Measurements from ENCODE around the gene BAIAP2.
"Not testable (repeated sequence)": the region's sequence is repeated elsewhere in the genome, so short reads cannot be mapped to it uniquely, and the experiment has no call there.

The BAIAP2 gene

DNA sequence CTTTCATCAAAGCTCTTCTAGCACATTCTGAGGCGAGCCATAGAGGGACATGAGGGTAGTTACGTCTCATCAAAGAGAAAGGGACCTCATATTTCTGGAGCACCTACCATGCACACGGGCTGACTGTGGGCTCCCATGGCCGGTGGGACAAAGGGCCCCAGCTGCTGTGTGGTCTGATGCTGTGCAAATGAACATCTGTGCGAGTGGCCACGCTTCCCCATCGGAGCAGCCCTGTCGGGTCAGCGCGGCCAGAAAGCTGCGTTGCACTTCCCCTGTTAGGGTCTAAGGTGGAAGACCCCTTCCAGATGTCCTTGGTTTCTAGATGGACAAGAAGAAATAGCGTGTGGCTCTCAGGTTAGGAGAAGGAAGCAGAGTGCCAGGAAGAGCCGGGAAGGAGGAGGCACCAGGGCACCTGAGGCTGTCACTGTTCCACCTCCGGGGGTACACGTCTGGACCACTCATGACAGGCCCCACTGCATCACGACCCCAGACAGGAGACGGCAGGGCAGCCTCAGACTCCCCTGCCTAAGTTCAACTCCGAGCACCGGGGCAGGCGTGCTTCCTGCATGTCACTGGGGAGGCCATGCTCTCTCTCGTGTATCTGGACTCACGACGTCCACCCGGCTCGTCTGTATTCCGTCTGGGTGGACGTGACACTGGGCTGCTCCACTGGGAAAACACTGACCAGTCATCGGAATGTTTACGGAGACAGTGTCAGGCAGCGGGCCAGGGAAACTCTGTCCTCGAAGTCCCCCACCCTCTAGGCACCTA, 8.5 kb upstream of the BAIAP2 start:
- Histone ChIP-seq H3K4me3 (ENCODE audit: low read depth, low read length) (no peak overlapping the region), H3K4me1 (ENCODE audit: control insufficient read depth, insufficient read depth, low read length) (peaks cover 3% of the 10 kb centered on the region; the same call in 1 of the 2 replicates), H3K36me3 (ENCODE audit: control insufficient read depth, insufficient read depth, low read length) (no peaks in the 10 kb centered on the region), H3K9me3 (ENCODE audit: control insufficient read depth, insufficient read depth, low read length) (no peaks in the 10 kb centered on the region), H3K27me3 (ENCODE audit: control insufficient read depth, insufficient read depth, low read length) (no peaks in the 10 kb centered on the region), H3K9ac (ENCODE audit: low read depth, low read length) (no peak overlapping the region), H3K27ac (ENCODE audit: low read depth, low read length) (no peak overlapping the region)

DNA sequence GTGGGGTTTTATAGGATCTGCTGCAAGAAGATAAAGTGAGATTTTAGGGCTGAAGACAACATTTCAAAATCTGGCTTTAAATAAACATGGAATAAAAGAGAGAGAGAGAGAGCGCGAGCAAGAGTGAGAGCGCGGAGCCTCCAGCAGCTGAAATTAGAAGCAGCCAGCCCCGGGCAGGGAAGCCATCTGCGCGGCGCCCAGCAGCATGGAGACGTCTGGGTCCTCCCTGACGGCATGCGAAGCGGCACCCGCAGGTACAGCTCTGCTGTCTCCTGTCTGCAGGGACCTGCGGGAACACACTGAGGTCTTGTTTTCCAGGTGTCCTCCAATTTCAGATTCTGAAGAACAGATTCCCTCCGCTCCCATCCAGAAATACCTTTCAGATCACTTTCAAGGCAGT, 7.9 kb upstream of the BAIAP2 start:
- Histone ChIP-seq H3K9ac (ENCODE audit: low read depth, low read length) (no peak overlapping the region), H3K4me3 (ENCODE audit: low read depth, low read length) (no peak overlapping the region), H3K36me3 (ENCODE audit: control insufficient read depth, insufficient read depth, low read length) (no peaks in the 10 kb centered on the region), H3K4me1 (ENCODE audit: control insufficient read depth, insufficient read depth, low read length) (peaks cover 3% of the 10 kb centered on the region; the same call in 1 of the 2 replicates), H3K9me3 (ENCODE audit: control insufficient read depth, insufficient read depth, low read length) (no peaks in the 10 kb centered on the region), H3K27me3 (ENCODE audit: control insufficient read depth, insufficient read depth, low read length) (no peaks in the 10 kb centered on the region), H3K27ac (ENCODE audit: low read depth, low read length) (no peak overlapping the region)

DNA sequence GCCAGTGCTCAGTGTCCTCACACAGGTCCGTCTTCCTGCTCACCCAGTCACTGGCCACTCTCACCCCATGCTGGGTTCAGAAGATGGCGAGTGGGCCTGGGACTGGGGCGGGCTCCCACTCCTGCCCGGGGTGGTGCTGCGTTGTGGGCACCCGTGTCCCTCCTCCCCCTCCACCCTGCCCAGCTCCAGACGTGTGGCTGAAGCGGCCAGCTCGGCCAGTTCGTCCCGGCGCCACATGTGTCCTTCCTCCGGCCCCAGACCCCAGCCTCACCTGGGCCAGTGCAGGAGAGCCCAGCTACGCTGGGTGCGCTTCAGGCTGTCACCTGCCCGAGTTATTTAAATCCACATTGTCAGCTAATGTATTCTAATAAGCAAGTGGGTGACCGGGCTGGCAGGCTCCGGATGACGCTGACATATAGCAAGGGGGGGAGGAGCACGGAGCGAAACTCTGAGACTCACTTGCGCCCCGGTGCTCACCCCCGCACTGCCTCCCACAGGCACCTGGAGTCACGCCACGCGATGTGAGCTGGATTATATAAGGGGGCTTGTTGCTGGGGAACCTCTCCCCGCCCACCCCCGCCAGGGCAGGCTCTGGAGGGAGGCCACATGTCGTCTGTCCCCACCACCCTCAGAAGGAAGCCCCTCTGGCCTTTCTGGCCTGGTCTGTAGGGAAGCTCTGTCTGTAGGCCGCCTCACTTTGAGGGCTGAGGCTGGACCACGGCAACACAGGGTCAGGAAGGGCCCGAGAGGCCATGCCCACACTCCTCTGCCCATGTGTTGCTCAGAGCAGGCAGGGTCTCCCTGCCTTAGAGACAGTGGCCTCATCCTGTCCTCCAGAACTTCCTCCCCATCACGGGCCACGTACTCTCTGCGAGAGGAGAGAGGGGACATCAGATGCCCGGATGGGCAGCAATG, 7.1 kb upstream of the BAIAP2 start:
- Histone ChIP-seq H3K4me1 (ENCODE audit: control insufficient read depth, insufficient read depth, low read length) (peaks cover 3% of the 10 kb centered on the region; the same call in 1 of the 2 replicates), H3K9ac (ENCODE audit: low read depth, low read length) (no peak overlapping the region), H3K4me3 (ENCODE audit: low read depth, low read length) (no peak overlapping the region), H3K27me3 (ENCODE audit: control insufficient read depth, insufficient read depth, low read length) (no peaks in the 10 kb centered on the region), H3K36me3 (ENCODE audit: control insufficient read depth, insufficient read depth, low read length) (no peaks in the 10 kb centered on the region), H3K9me3 (ENCODE audit: control insufficient read depth, insufficient read depth, low read length) (no peaks in the 10 kb centered on the region), H3K27ac (ENCODE audit: low read depth, low read length) (no peak overlapping the region)

DNA sequence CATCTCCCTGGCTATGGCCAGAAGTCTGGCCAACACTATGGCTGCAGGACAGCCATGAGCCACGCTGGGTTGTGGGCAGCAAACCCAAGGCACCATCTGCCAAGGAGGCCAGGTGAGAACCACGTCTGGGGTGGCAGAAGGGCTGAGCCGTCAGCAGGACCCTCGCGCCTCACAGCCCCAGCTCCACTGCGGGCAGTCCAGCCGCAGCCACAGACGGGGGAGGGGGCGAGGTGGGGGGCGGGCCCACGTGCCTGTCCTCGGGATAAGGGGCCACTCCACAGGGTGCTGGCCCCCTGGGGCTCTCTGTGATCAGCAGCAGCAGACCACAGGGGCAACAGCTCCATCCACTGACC, 6.5 kb upstream of the BAIAP2 start:
- H3K36me3 ChIP-seq (ENCODE audit: control insufficient read depth, insufficient read depth, low read length), result no peaks in the 10 kb centered on the region
- H3K4me3 ChIP-seq (ENCODE audit: low read depth, low read length), result no peak overlapping the region
- no peak overlapping the region for H3K9ac ChIP-seq (ENCODE audit: low read depth, low read length)
- no peak overlapping the region for H3K27ac ChIP-seq (ENCODE audit: low read depth, low read length)
- no peaks in the 10 kb centered on the region for H3K9me3 ChIP-seq (ENCODE audit: control insufficient read depth, insufficient read depth, low read length)
- peaks cover 5% of the 10 kb centered on the region; the same call in 1 of the 2 replicates for H3K27me3 ChIP-seq (ENCODE audit: control insufficient read depth, insufficient read depth, low read length)
- H3K4me1 ChIP-seq (ENCODE audit: control insufficient read depth, insufficient read depth, low read length), result peaks cover 5% of the 10 kb centered on the region

DNA sequence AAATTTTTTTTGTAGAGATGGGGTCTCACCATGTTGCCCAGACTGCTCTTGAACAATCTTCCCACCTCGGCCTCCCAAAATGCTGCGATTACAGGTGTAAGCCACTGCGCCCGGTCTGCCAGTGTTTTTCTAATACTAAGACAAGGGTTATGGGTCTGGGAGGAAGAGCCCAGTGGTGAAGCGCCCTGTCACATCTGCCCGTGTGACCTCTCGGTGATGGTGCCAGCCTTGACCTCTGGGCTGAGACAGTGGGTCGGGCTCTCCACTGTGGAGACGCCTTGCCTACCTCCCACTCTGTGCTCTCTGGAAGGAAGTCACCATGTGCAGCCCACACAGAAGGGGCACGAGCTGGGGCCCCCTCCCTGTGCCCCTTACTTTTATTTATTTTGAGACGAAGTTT, 5.1 kb upstream of the BAIAP2 start:
- Histone ChIP-seq H3K9ac (ENCODE audit: low read depth, low read length) (no peak overlapping the region), H3K27me3 (ENCODE audit: control insufficient read depth, insufficient read depth, low read length) (peaks cover 12% of the 10 kb centered on the region), H3K27ac (ENCODE audit: low read depth, low read length) (no peak overlapping the region), H3K4me1 (ENCODE audit: control insufficient read depth, insufficient read depth, low read length) (peaks cover 10% of the 10 kb centered on the region), H3K4me3 (ENCODE audit: low read depth, low read length) (no peak overlapping the region), H3K9me3 (ENCODE audit: control insufficient read depth, insufficient read depth, low read length) (no peaks in the 10 kb centered on the region), H3K36me3 (ENCODE audit: control insufficient read depth, insufficient read depth, low read length) (no peaks in the 10 kb centered on the region)

DNA sequence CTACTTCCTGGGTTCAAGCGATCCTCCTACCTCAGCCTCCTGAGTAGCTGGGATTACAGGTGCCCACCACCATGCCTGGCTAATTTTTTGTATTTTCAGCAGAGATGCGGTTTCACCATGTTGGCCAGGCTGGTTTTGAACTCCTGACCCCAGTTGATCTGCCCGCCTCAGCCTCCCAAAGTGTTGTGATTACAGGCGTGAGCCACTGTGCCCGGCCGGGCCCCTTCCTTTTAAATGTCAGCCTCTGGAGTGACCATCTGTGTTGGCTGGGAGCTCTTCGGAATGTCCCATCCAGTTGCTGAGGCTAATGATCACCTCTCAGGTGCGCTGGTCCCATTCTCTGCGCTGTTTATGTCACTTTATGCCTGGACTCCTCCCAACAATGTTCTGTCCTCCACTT, 4.6 kb upstream of the BAIAP2 start:
- Histone ChIP-seq H3K4me1 (ENCODE audit: control insufficient read depth, insufficient read depth, low read length) (peaks cover 10% of the 10 kb centered on the region), H3K27me3 (ENCODE audit: control insufficient read depth, insufficient read depth, low read length) (peaks cover 12% of the 10 kb centered on the region)
- H3K9me3 ChIP-seq (ENCODE audit: control insufficient read depth, insufficient read depth, low read length); H3K9ac ChIP-seq (ENCODE audit: low read depth, low read length); H3K27ac ChIP-seq (ENCODE audit: low read depth, low read length); H3K36me3 ChIP-seq (ENCODE audit: control insufficient read depth, insufficient read depth, low read length); H3K4me3 ChIP-seq (ENCODE audit: low read depth, low read length): not testable (repeated sequence)

DNA sequence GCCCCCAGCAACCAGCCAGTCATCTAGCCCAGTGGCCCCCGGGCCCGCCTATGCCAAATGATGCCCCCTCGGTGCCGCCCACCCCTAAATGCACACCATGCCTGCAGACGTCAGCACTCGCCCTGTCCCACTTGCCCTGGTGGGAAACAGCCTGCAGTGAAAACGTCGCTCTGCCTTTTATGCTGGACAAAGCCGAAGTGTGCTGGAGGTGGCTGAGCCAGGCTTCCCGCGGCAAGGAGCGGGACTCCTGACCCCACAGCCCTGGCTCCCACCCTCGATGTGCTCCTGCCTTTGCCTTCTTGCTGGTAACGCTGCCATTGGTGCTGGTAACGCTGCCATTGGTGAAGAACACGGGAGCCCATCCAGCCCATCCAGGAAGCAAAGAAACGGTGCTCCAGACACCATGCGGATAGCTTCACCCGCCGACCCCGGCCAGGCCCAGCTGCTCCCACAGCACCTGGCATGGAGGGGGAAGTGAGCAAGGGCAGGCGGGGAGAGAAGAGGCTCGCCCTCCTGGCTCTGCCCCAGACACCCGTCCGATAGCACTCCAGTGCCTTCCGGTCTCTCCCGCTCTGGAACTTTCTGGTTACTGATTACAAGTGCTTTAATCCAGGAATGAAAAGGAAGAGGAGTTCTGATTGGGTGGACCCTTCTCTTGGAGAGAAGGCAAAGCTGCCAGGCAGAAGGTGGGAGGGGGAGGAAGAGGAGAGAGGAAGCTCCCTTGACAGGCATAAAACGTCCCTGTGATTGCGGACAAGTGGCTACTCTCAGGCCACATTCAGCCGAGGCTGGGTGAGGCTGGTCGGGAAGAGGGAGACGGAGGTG, 4.0 kb upstream of the BAIAP2 start:
- Histone ChIP-seq H3K4me1 (ENCODE audit: control insufficient read depth, insufficient read depth, low read length) (peaks cover 10% of the 10 kb centered on the region), H3K27ac (ENCODE audit: low read depth, low read length) (no peak overlapping the region), H3K36me3 (ENCODE audit: control insufficient read depth, insufficient read depth, low read length) (no peaks in the 10 kb centered on the region), H3K9ac (ENCODE audit: low read depth, low read length) (no peak overlapping the region), H3K9me3 (ENCODE audit: control insufficient read depth, insufficient read depth, low read length) (no peaks in the 10 kb centered on the region), H3K27me3 (ENCODE audit: control insufficient read depth, insufficient read depth, low read length) (peaks cover 12% of the 10 kb centered on the region), H3K4me3 (ENCODE audit: low read depth, low read length) (no peak overlapping the region)

DNA sequence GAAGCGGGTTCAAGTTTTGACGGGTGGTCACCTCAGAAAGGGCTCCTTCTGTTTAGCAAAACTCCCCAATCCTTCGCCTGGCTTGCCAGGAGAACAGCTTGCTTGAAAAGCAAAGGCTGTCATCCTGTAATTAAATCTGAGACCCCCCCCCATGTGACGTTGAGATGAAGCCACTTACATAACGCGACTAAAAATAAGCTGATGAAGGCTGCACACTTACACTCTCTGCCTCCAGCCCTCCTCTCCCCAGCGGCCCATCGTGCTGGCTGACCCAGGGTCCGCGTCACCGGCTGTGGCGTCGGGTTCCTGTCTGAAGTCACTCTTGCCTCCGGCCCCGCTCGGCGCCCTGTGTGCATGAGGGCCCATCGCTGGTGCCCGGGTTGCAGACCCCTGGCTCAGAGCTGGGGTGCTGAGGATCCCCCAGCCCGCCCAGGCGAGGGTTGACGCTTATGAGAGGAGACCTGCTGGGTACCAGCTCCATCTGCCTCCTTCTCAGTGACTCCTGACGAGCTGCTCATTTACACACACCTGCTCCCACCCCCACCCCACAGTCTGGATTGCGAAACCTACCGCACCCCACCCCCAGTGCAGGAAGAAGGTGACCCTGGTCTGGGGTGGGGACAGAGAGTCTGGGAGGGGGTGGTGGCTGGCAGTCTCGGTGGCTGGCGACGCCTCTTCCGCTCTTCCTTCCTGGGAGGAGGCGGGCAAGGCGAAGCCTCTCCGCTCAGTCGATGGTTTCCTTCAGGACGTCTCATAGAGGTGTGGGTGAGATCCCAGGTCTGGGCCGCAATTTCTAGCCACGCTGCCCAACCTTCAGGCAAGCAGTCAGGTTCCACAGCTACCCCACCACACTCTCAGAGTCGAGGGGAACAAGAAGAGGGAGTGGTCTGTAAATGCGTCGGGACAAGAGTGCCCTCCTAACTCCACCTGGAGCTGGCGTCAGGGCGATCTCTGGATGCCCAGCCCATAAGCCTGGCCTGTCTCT, 3.1 kb upstream of the BAIAP2 start:
- Histone ChIP-seq H3K27me3 (ENCODE audit: control insufficient read depth, insufficient read depth, low read length) (peaks cover 18% of the 10 kb centered on the region), H3K9ac (ENCODE audit: low read depth, low read length) (no peak overlapping the region), H3K4me1 (ENCODE audit: control insufficient read depth, insufficient read depth, low read length) (peaks cover 10% of the 10 kb centered on the region)

DNA sequence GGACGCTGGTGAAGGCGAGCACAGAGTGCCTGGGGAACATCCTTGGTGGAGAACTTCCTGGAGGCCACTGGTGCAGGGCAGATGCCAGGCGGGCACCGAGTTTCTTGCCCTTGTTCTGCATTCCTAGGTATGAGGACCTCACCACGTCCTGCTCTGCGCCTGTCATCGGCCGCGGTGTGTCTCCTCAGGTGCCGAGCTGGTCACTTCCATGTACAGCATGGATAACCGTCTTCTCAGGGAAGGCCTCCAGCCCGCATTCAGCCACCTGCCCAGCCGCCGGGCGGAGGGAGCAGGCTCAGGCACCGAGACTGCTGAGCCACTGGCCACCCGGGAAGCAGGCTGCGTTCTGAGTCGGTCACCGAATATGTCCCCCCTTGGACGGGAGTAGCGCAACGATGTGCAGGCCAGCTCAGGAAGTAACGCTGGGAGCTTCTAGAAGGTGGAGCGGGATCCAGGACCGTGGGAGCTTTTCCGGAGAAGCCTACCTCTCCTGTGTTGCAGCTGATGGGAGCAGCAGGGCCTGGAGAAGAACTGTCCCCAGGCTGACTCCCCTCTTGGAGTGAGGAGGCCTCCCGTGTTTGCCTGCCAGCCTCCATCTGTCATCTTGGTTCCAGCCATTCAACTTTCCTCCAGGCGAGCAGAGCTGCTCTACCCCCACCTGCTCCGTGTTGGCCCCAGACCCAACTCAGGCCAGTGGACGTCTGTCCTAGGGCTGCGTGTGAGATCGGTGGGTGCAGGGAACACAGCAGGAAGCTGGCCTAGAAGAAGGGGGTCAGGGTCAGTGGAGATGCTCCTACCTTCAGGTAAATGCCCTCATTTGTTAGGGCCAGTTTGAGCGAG, 2.1 kb upstream of the BAIAP2 start:
- no peak overlapping the region for H3K9ac ChIP-seq (ENCODE audit: low read depth, low read length)
- H3K9me3 ChIP-seq (ENCODE audit: control insufficient read depth, insufficient read depth, low read length), result no peaks in the 10 kb centered on the region
- peaks cover 10% of the 10 kb centered on the region for H3K4me1 ChIP-seq (ENCODE audit: control insufficient read depth, insufficient read depth, low read length)
- no peak overlapping the region for H3K4me3 ChIP-seq (ENCODE audit: low read depth, low read length)
- H3K27me3 ChIP-seq (ENCODE audit: control insufficient read depth, insufficient read depth, low read length), result peaks cover 18% of the 10 kb centered on the region
- no peaks in the 10 kb centered on the region for H3K36me3 ChIP-seq (ENCODE audit: control insufficient read depth, insufficient read depth, low read length)
- no peak overlapping the region for H3K27ac ChIP-seq (ENCODE audit: low read depth, low read length)

More for the DNA sequence above, 3.1 kb upstream of the BAIAP2 start:
- H3K27ac ChIP-seq (ENCODE audit: low read depth, low read length), result no peak overlapping the region
- H3K4me3 ChIP-seq (ENCODE audit: low read depth, low read length), result no peak overlapping the region
- H3K9me3 ChIP-seq (ENCODE audit: control insufficient read depth, insufficient read depth, low read length), result no peaks in the 10 kb centered on the region
- H3K36me3 ChIP-seq (ENCODE audit: control insufficient read depth, insufficient read depth, low read length), result no peaks in the 10 kb centered on the region

All from HUES48 (cell line).